ENCODE results near the gene DDIT4. TPM values are rescaled to one million over a fixed set of nuclear protein-coding genes. Genes with fewer than 3 reads are reported as not detected.

DDIT4 gene
- total RNA-seq = 134 and 754 TPM in 2 replicates

GRCh38 chr10:72273410-72274212, at the start of gene DDIT4:
DDIT4 (plus strand) TSS chr10:72273924; CDS start chr10:72274217, 293 bp downstream.

Other genes starting within 250 kb of the DDIT4 start
- gene SPOCK2, start 185.4 kb upstream of the DDIT4 start, total RNA-seq = under 0.01 and 0.44 TPM in 2 replicates
- 33.7 and 39.2 TPM in 2 replicates for gene ANAPC16, start 57.9 kb upstream of the DDIT4 start, total RNA-seq
- gene ASCC1, start 57.6 kb upstream of the DDIT4 start, total RNA-seq = 27.1 and 42.7 TPM in 2 replicates
- gene DNAJB12, start 81.0 kb downstream of the DDIT4 start, total RNA-seq = 42.2 and 61.3 TPM in 2 replicates